GM23338 (cell line): ENCODE results near the gene MAST4.

Experiments
- EZH2 ChIP-seq: fragments of 200-600 bp; sonication (generic); IDR thresholded peaks from one replicate; pipeline ENCODE4 v1.8.0; 2017; ENCODE audit warnings: antibody characterized with exemption, mild to moderate bottlenecking, low read depth; ENCODE audit not compliant: unreplicated experiment
- EZH2phosphoT487 ChIP-seq: fragments of 200-600 bp; sonication (generic); IDR thresholded peaks from one replicate; pipeline ENCODE4 v1.8.1; 2018; ENCODE audit warnings: antibody characterized with exemption; ENCODE audit not compliant: unreplicated experiment
- JUNB ChIP-seq: IDR thresholded peaks from one replicate; pipeline ENCODE4 v1.6.1; 2016; ENCODE audit warnings: antibody characterized with exemption; ENCODE audit not compliant: unreplicated experiment
- POLR2AphosphoS5 ChIP-seq: IDR thresholded peaks from 2 replicates; pipeline ENCODE4 v1.6.1; 2016; ENCODE audit warnings: antibody characterized with exemption, low read depth
- STAT1 ChIP-seq: IDR thresholded peaks from one replicate; pipeline ENCODE4 v1.6.1; 2016; ENCODE audit warnings: antibody characterized with exemption; ENCODE audit not compliant: unreplicated experiment
- TF ChIP-seq, protein P1 (sequence below), 2 experiments: fragments of 200-600 bp in 1 of 2; sonication (generic) in 1 of 2; conservative IDR thresholded peaks; 2 replicates each; pipeline versions ENCODE4 v1.5.1 to v1.6.1; 2016 to 2017; ENCODE audit warnings: antibody characterized with exemption in 2 of 2, low read depth in 2 of 2, mild to moderate bottlenecking in 2 of 2, moderate library complexity in 1 of 2
- TF ChIP-seq, protein P2 (sequence below): IDR thresholded peaks from one replicate; pipeline ENCODE4 v1.6.1; 2018; ENCODE audit warnings: antibody characterized with exemption; ENCODE audit not compliant: unreplicated experiment

DNA sequence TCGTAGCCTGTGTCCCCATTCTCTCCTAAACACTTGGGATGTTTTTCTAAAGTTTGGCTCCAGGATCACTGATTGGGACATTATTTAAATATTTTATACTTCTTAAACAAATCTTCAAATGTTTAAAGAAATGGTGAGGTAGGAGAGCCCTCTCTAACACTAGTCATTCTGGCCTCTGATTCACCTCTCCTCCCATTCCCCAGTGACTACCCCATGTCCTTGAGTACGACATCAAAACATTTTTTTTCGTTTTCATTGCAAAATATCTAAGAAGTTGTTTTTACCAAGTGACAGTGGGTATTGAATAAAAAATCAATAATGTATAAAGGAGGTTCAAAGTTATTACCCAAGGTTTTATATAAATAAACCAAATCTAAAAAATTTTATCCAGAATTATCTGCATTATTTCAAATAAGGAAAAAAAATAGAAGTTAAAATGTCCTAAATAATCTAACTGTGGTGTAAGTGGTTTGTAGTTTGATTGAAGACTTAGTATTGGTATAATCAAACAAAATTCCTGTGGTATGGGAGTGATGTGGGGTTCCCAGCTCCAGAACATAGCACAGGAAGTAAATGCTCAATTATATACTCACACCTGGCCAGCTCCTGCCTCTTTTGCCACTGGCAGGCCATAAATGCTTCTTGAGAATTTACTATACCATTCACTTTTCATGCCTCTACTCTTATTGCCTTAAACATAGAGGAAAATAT, 51.1 kb downstream of the MAST4 start:
- TF ChIP-seq, protein P1, sequence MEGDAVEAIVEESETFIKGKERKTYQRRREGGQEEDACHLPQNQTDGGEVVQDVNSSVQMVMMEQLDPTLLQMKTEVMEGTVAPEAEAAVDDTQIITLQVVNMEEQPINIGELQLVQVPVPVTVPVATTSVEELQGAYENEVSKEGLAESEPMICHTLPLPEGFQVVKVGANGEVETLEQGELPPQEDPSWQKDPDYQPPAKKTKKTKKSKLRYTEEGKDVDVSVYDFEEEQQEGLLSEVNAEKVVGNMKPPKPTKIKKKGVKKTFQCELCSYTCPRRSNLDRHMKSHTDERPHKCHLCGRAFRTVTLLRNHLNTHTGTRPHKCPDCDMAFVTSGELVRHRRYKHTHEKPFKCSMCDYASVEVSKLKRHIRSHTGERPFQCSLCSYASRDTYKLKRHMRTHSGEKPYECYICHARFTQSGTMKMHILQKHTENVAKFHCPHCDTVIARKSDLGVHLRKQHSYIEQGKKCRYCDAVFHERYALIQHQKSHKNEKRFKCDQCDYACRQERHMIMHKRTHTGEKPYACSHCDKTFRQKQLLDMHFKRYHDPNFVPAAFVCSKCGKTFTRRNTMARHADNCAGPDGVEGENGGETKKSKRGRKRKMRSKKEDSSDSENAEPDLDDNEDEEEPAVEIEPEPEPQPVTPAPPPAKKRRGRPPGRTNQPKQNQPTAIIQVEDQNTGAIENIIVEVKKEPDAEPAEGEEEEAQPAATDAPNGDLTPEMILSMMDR (conservative IDR thresholded peaks at IDR 0.05; ENCODE audit: low read depth in 2 of 2): no peak
- TF ChIP-seq EZH2 (no peak), EZH2phosphoT487 (no peak), POLR2AphosphoS5 (no peak), JUNB (no peak), STAT1 (no peak)
- TF ChIP-seq, protein P2, sequence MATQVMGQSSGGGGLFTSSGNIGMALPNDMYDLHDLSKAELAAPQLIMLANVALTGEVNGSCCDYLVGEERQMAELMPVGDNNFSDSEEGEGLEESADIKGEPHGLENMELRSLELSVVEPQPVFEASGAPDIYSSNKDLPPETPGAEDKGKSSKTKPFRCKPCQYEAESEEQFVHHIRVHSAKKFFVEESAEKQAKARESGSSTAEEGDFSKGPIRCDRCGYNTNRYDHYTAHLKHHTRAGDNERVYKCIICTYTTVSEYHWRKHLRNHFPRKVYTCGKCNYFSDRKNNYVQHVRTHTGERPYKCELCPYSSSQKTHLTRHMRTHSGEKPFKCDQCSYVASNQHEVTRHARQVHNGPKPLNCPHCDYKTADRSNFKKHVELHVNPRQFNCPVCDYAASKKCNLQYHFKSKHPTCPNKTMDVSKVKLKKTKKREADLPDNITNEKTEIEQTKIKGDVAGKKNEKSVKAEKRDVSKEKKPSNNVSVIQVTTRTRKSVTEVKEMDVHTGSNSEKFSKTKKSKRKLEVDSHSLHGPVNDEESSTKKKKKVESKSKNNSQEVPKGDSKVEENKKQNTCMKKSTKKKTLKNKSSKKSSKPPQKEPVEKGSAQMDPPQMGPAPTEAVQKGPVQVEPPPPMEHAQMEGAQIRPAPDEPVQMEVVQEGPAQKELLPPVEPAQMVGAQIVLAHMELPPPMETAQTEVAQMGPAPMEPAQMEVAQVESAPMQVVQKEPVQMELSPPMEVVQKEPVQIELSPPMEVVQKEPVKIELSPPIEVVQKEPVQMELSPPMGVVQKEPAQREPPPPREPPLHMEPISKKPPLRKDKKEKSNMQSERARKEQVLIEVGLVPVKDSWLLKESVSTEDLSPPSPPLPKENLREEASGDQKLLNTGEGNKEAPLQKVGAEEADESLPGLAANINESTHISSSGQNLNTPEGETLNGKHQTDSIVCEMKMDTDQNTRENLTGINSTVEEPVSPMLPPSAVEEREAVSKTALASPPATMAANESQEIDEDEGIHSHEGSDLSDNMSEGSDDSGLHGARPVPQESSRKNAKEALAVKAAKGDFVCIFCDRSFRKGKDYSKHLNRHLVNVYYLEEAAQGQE: no peak
